Activated B cell treated with CpG ODN at 0.5 μM for 24 hours (primary cell): ENCODE results near the gene TMEM174. TPM values are rescaled to one million over a fixed set of nuclear protein-coding genes. Genes with fewer than 3 reads are reported as not detected.

ENCODE experiments used
- ATAC-seq: fragments of 200-7000 bp; cut with Tn5 transposase; one replicate; pipeline ENCODE4 v1.10.0; 2021; ENCODE audit warnings: low read depth, mild to moderate bottlenecking, moderate library complexity
- CTCF ChIA-PET: fragments of 350-600 bp; sonication (Branson Sonifier 250); formaldehyde crosslinking; loops from one replicate; lab custom pipeline; 2021; ENCODE audit warnings: antibody characterized with exemption; lab: Charles Lee
- POLR2A ChIA-PET: fragments of 350-600 bp; sonication (Branson Sonifier 250); formaldehyde crosslinking; loops from one replicate; lab custom pipeline; 2021; ENCODE audit warnings: antibody characterized with exemption; lab: Charles Lee
- DNase-seq: peaks from one replicate; pipeline ENCODE4 v3.0.0; 2022
- H3K27ac Mint-ChIP-seq: one replicate; pipeline ENCODE4 v1.8.0; 2020; ENCODE audit warnings: mixed read lengths
- H3K27me3 Mint-ChIP-seq: one replicate; pipeline ENCODE4 v1.8.0; 2021; ENCODE audit warnings: mixed read lengths
- H3K36me3 Mint-ChIP-seq: one replicate; pipeline ENCODE4 v1.8.0; 2021; ENCODE audit warnings: low read depth, mixed read lengths
- H3K4me1 Mint-ChIP-seq: one replicate; pipeline ENCODE4 v1.8.0; 2021; ENCODE audit warnings: mixed read lengths
- H3K4me3 Mint-ChIP-seq: one replicate; pipeline ENCODE4 v1.8.0; 2020; ENCODE audit warnings: mild to moderate bottlenecking, mixed read lengths
- H3K9me3 Mint-ChIP-seq: one replicate; pipeline ENCODE4 v1.8.0; 2020; ENCODE audit warnings: mixed read lengths
- intact Hi-C: fragments of 100-400 bp; cut with micrococcal nuclease; formaldehyde crosslinking; loops from one replicate; pipeline ENCODE4 v1.15.1; 2024
- total RNA-seq: library from RNA; stranded (reverse); gene quantifications from 2 replicates; pipeline ENCODE4 v1.2.3, GENCODE V29; 2022
- TF ChIP-seq, protein P1 (sequence below): fragments of 200-600 bp; IDR thresholded peaks from one replicate; pipeline ENCODE4 v1.8.0; 2022; ENCODE audit warnings: antibody characterized with exemption, mild to moderate bottlenecking

Gene TMEM174
- total RNA-seq, 1 donor from 2014 or later = not detected

DNA sequence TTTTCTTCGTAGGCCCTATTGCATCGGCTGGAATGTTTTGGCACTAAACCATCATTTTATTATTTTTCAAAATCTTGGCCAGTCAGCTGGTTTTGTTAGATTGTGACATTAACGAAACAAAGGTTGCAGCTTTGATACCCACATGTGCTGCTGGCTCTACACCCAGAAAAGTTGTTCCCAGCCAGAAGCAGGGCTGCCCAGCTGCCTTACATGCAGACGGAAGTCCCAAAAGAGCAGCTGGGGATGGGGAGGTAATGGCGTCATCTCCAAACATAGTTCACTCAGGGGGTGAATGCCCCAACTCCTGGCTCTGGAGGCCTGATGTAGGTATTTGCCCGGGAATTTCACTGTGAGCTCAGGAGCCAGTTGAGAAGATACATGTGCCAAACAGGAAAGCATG lies 29.3 kb upstream of the TMEM174 start:
- no peak overlapping the region for H3K4me3 Mint-ChIP-seq
- H3K27ac Mint-ChIP-seq = no peak overlapping the region
- H3K36me3 Mint-ChIP-seq = no peaks in the 10 kb centered on the region
- POLR2A ChIA-PET = no interaction called here
- CTCF ChIA-PET = no interaction called here
- no peaks in the 10 kb centered on the region for H3K4me1 Mint-ChIP-seq
- ATAC-seq = no peak
- intact Hi-C loops = no loop called here
- DNase-seq = no peak
- H3K27me3 Mint-ChIP-seq = peaks cover 54% of the 10 kb centered on the region
- TF ChIP-seq, protein P1, sequence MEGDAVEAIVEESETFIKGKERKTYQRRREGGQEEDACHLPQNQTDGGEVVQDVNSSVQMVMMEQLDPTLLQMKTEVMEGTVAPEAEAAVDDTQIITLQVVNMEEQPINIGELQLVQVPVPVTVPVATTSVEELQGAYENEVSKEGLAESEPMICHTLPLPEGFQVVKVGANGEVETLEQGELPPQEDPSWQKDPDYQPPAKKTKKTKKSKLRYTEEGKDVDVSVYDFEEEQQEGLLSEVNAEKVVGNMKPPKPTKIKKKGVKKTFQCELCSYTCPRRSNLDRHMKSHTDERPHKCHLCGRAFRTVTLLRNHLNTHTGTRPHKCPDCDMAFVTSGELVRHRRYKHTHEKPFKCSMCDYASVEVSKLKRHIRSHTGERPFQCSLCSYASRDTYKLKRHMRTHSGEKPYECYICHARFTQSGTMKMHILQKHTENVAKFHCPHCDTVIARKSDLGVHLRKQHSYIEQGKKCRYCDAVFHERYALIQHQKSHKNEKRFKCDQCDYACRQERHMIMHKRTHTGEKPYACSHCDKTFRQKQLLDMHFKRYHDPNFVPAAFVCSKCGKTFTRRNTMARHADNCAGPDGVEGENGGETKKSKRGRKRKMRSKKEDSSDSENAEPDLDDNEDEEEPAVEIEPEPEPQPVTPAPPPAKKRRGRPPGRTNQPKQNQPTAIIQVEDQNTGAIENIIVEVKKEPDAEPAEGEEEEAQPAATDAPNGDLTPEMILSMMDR = no peak
- H3K9me3 Mint-ChIP-seq = no peaks in the 10 kb centered on the region

DNA sequence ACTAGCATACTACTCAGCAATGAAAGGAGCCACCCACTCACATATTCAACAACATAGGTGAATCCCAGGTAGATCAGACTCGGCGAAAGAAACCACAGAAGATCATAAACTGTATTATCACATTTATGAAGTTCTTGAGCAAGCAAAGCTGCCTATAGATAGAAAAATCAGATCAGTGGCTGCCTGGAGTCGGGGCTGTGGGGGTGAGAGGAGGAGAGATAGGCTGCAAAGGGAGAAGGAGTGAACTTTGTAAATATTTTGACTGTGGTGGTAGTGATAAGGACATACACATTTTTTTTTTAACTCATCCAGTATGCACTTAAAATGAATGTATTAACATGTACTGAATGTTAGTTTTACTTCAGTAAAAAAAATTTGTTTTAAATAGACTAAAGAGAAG lies 23.5 kb upstream of the TMEM174 start:
- CTCF ChIA-PET = no interaction called here
- intact Hi-C loops = no loop called here

DNA sequence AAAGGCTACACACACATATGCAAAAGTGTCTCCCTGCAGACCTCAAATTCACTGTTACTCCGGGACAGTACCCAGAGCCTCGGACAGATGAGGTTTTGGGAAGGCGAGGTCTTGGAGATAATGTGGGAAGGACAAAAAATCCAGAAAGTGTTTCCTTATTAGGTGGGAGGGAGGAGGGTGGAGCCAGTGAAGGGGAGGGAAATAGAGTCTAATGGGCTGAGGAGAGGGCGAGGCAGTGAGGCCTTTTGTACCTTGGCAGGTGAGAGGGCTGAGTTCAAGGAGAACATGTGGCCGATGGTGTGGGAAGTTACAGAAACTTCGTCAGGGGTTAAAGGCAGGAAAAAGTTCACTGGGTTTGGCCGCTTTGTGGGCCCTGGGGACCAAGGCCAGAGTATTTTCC lies 22.1 kb upstream of the TMEM174 start:
- intact Hi-C loops = no loop called here
- Mint-ChIP-seq H3K4me3 (no peak overlapping the region), H3K27me3 (peaks cover 45% of the 10 kb centered on the region), H3K27ac (no peak overlapping the region), H3K9me3 (no peaks in the 10 kb centered on the region), H3K36me3 (no peaks in the 10 kb centered on the region), H3K4me1 (peaks cover 8% of the 10 kb centered on the region)
- ChIA-PET CTCF (no interaction called here), POLR2A (no interaction called here)
- ATAC-seq = no peak
- TF ChIP-seq, protein P1 = no peak
- no peak for DNase-seq

More for the DNA sequence above, 23.5 kb upstream of the TMEM174 start:
- no peaks in the 10 kb centered on the region for H3K9me3 Mint-ChIP-seq
- ATAC-seq (no peak), DNase-seq (no peak)
- no peaks in the 10 kb centered on the region for H3K36me3 Mint-ChIP-seq
- peaks cover 46% of the 10 kb centered on the region for H3K27me3 Mint-ChIP-seq
- H3K4me1 Mint-ChIP-seq = peaks cover 8% of the 10 kb centered on the region
- no peak overlapping the region for H3K4me3 Mint-ChIP-seq
- no peak overlapping the region for H3K27ac Mint-ChIP-seq
- POLR2A ChIA-PET = no interaction called here
- TF ChIP-seq, protein P1 = no peak

DNA sequence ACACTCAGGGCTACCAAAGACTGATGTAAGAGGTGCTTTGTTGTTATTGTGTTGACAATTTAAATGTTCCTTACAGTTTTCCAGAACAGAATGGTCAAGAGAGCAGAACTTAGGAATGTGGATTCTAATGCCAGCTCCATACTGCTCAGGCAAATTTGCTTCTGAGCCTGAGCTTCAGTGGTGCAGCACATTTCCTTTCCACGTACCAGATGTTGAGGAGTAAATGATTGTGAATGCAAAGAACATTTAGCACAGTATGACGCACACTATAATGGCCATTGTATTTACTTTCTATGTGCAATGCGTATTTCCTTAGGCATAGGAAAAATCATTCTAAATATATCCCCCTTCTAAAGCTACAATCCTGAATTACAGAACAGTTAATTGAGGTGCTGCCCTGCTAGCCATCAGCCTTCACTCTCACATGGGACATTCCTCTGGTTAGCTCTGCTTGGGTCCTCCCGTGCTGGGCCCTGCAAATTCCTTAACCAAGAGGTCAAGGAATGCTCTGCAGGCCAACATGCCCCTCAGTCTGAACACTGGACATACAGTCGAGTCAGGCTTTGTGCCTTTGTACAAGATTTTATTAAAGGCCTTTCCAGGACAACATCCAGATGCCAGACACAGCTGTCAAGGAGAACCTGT lies 21.1 kb upstream of the TMEM174 start:
- TF ChIP-seq, protein P1 = no peak
- no peak overlapping the region for H3K27ac Mint-ChIP-seq
- no peak overlapping the region for H3K4me3 Mint-ChIP-seq
- intact Hi-C loops = no loop called here
- no peak for DNase-seq
- H3K9me3 Mint-ChIP-seq = no peaks in the 10 kb centered on the region
- no peaks in the 10 kb centered on the region for H3K36me3 Mint-ChIP-seq
- CTCF ChIA-PET = no interaction called here
- peaks cover 8% of the 10 kb centered on the region for H3K4me1 Mint-ChIP-seq
- peaks cover 40% of the 10 kb centered on the region for H3K27me3 Mint-ChIP-seq
- POLR2A ChIA-PET = no interaction called here
- ATAC-seq = no peak

DNA sequence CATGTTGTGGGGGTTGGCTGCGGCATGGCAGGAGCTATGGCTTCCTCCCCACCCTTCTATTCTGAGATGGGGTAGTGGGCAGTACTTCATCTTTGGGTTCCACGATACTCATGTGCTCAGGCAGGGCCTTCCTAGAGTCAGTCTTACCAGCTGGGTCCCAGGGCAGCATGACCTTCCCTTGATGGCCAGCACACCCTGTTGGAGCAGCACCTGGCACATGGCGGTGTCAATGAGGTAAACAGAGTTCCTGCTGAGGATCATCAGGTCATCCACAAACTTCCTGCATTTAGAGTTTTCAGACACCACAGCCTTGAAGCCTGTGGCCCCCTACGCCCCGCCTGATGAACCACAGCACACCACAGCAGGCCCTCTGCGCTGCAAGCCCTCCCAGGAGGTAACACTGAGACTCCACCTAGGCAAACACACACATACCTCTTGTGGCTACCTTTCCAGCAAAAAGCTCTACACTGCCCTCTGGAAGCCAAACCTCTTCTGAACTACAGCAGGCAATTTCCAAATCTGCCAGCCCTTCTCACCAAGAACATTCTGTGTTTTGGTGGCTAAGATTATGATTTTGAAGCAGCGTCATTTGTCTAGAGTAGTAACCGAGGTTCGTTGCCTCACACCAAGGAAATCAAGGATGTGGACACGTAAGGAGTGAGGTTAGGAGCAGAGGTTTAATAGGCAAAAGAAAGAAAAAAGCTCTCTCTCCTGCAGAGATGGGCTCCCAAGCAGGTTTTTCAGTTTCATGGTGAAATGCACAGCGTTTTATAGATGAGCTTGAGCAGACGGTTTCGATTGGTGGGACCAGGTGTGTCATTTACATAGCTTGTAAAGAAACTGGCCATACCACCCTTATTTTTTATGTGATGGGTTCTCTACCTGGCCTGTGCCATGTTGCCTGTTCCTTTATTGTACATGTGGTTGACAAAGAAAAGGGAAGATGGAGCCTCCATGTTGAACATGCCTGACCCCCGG lies 20.3 kb upstream of the TMEM174 start:
- TF ChIP-seq, protein P1 = no peak
- intact Hi-C loops = no loop called here
- H3K27me3 Mint-ChIP-seq = peaks cover 45% of the 10 kb centered on the region
- ChIA-PET POLR2A (no interaction called here), CTCF (no interaction called here)
- peaks cover 8% of the 10 kb centered on the region for H3K4me1 Mint-ChIP-seq
- no peak for ATAC-seq
- no peak overlapping the region for H3K4me3 Mint-ChIP-seq
- DNase-seq = no peak
- no peak overlapping the region for H3K27ac Mint-ChIP-seq
- no peaks in the 10 kb centered on the region for H3K36me3 Mint-ChIP-seq
- no peaks in the 10 kb centered on the region for H3K9me3 Mint-ChIP-seq
